Sigmoid colon (tissue), 4 donors: ENCODE measurements around the gene ABCF2.

Experiments
- EP300 ChIP-seq, 4 donors: sonication (generic); formaldehyde crosslinking; IDR thresholded peaks; one replicate each; pipeline ENCODE4 v1.6.1; 2017; ENCODE audit warnings: antibody characterized with exemption in 4 of 4
- TF ChIP-seq, protein P1 (sequence below), 4 experiments: fragments of 450-650 bp in 3 of 4; fragments of 200-600 bp in 1 of 4; IDR thresholded peaks; one replicate each; pipeline ENCODE4 v1.5.1; 2016 to 2019; ENCODE audit warnings: antibody characterized with exemption in 4 of 4, mild to moderate bottlenecking in 3 of 4, moderate library complexity in 2 of 4

GRCh38 chr7:151226875-151227782 lies at the start of gene ABCF2:
- TF ChIP-seq, protein P1, sequence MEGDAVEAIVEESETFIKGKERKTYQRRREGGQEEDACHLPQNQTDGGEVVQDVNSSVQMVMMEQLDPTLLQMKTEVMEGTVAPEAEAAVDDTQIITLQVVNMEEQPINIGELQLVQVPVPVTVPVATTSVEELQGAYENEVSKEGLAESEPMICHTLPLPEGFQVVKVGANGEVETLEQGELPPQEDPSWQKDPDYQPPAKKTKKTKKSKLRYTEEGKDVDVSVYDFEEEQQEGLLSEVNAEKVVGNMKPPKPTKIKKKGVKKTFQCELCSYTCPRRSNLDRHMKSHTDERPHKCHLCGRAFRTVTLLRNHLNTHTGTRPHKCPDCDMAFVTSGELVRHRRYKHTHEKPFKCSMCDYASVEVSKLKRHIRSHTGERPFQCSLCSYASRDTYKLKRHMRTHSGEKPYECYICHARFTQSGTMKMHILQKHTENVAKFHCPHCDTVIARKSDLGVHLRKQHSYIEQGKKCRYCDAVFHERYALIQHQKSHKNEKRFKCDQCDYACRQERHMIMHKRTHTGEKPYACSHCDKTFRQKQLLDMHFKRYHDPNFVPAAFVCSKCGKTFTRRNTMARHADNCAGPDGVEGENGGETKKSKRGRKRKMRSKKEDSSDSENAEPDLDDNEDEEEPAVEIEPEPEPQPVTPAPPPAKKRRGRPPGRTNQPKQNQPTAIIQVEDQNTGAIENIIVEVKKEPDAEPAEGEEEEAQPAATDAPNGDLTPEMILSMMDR (IDR thresholded peaks at IDR 0.05): no peak
- no peak for TF ChIP-seq EP300 (IDR thresholded peaks at IDR 0.05)
